Activated CD8-positive, alpha-beta memory T cell treated with anti-CD3 and anti-CD28 coated beads for 48 hours (primary cell): ENCODE data around the gene KIAA1549.
"Not testable (repeated sequence)": the region's sequence is repeated elsewhere in the genome, so short reads cannot be mapped to it uniquely, and the experiment has no call there.

Experiments used
- DNase-seq, 3 experiments: peaks; one replicate each; pipeline ENCODE4 v3.0.0-alpha.2; 2020; ENCODE audit warnings: low read depth in 2 of 3, low spot score in 2 of 3

The KIAA1549 gene

DNA sequence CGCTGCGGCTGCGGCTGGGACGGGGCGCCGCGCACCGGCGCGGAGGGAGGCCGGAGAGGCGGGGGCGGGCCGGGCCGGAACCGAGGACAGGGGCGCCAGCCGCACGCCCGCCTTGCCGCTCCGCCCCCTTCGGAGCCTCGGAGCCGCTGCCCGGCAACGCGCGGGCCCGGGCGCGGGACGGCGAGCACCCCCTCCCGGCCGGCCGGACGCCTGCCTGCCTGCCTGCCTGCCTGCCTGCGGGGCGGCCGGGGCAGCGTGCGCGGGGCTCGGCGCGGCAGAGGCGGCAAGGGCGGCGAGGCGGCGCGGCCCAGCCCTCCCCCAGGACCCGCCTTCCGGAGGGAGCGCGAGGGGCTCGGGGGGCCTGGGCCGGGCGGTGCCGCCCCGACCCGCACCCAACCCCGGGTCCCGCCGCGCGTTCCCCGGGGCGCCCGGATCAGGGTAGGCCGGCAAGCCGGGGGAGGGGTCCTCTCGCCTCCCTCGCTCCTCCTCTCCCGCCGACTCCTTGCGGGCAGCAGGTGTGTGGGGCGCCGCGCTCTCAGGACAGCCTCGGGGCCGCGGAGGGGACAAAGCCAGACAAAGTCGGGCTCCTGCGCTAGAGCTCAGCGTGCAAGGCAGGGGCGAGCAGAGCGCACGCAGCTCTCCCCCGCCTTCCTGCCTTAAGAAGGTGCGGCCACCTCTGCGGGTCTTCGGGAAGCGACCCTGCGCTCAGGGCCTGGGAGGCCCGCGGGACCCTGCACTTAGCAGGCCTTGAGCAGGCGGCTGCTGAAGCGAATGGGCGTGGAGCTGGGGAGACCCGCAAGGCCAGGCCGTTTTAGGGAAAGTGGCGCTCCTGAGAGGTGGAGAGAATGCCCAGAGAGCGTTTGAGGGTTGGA, at the start of gene KIAA1549:
Gene KIAA1549 (minus strand): TSS at position 58 of the 872 bp plus-strand sequence. CDS start 120 bp downstream, outside the sequence.
- DNase-seq: peak; percentile 13 to 42 (median 15)

DNA sequence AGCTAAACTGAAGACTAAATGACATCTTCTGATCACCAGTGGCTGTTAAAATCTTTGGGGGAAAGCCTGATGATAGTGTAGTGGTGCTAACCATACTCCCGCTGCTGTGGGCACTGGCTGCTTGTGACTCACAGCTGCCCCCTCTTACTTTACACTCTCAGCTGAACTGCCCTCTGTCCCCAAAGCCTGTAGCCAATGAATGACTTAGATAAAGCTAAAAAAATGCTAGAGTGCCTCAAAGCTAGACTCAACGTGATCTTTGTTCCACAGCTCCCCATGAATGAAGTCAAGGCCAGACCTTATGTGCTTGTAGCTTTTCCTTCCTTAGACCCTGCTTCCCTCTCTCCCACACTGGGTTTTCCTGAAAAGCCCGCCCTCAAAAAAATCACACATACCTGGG, 48.2 kb upstream of the KIAA1549 start:
- no peak for DNase-seq

DNA sequence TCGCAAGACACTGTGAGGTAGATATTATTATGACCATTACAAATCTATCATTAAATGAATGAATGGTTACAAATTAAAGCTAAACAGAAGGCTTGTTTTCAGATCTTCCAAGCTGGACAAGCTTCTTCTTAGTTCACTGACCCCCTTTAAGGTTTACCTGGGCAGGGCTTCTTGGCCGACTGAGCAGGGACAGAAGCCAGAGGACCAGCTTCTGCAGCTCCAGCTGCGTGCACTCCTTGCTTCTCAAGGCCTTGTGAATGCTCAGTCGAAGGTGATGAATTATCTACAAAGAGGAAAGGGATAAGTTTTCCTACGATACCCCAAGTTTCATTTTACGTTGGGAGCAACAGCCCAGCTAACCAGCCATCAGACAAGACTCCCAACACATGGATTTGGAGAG, 45.4 kb upstream of the KIAA1549 start:
- DNase-seq: no peak

DNA sequence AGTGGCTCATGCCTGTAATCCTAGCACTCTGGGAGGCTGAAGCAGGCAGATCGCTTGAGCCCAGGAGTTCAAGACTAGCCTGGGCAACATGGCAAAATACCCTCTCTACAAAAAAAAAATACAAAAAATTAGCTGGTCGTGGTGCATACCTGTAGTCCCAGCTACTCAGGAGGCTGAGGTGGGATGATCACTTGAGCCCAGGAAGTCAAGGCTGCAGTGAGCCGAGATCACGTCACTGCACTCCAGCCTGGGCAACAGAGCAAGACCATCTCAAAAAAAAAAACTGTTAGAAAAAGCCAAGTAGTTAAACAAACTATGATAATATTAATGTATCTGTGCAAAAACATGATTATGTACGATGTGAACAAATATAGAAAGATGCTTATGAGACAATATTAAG, 44.7 kb upstream of the KIAA1549 start:
- DNase-seq: not testable (repeated sequence)

DNA sequence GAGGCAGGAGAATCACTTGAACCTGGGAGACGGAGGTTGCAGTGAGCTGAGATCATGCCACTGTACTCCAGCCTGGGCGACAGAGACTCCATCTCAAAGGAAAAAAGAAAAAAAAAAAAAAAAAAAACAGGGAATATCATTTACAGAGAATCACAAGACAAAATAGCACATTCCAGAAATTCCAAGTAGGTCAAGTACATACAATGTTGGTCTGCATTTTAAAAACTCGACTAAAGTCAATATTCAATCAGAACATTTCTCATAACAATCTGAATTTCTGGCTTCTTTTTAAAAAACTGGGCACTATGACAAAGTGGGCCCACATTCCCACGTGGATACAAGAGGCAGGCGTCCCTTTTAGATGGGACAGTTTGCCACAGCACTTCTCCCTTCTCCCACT, 41.9 kb upstream of the KIAA1549 start:
- no peak for DNase-seq

DNA sequence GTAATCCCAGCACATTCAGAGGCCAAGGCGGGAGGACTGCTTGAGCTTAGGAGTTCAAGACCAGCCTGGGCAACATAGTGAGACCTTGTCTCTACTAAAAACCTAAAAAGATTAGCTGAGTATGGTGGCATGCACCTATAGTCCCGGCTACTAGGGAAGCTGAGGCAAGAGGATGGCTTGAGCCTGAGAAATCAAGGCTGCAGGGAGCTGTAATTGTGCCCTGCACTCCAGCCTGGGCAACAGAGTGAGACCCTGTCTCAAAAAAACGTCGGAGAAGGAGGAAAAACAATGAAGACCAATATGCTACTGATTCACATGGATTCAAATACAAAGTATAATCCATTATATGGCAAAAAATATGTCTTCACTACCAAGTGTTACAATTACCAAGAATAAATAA, 41.1 kb upstream of the KIAA1549 start:
- no peak for DNase-seq

DNA sequence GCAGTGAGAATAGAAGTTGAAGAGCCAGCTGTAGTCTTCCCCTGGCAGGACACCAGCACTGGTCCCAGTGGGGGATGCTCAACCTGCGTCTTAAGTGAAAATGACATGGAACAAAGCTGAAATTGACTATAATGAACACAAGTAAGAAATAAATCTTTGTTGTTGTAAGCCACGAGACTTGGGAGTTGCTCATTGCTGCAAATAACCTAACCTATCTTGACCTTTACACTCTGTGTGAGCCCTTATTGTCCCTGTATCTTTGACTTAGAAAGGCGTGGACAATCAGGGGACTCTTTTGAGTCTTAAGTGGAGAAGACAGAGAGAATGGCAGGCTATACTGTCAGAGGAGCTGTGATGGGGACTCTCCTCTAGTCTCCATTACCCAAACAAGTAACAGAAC, 37.7 kb upstream of the KIAA1549 start:
- DNase-seq: no peak

DNA sequence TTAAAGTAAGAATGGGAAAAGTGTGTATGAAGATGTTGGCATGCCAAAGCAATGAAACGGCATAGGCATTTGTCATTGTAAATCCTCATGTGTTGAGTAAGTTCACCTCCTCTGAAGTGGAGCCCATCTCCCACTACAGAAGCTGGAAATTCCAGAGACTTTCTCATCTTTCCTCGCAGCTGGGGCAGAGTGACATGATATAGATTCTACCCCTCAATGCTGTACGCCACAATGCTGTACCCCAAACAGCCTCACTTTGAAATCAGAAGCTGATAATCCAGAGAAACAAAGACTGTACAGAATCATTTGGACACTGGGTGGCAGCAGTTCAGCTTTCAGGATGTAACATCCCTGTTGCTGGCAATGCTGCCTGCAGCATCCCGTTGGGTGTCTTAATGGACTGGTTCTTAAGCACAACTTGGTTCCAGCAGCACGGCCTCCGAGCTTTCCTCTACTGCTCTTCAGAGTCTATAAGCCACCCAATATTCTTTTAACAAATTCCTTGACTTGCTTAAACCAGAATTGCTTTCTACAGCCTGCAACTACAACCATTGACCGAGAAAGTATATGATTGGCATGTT, 35.8 kb upstream of the KIAA1549 start:
- DNase-seq: no peak

DNA sequence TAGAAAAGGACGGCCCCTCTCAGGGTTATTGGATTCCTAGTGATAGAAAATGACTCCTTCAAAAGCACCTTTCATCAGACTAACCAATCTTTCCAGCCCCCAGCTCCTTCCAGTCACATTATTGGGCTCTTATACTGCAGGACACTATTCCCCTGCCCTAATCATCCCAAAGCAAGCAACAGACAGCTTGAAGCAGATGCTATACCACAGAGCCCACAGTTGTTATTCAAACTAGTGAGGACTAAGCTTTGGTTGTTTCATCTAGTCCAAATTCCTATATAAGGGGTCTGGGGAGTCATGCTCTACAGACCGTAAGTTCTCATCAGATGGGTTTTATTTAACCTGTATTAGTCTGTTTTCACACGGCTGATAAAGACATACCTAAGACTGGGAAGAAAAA, 30.2 kb upstream of the KIAA1549 start:
- DNase-seq: no peak

DNA sequence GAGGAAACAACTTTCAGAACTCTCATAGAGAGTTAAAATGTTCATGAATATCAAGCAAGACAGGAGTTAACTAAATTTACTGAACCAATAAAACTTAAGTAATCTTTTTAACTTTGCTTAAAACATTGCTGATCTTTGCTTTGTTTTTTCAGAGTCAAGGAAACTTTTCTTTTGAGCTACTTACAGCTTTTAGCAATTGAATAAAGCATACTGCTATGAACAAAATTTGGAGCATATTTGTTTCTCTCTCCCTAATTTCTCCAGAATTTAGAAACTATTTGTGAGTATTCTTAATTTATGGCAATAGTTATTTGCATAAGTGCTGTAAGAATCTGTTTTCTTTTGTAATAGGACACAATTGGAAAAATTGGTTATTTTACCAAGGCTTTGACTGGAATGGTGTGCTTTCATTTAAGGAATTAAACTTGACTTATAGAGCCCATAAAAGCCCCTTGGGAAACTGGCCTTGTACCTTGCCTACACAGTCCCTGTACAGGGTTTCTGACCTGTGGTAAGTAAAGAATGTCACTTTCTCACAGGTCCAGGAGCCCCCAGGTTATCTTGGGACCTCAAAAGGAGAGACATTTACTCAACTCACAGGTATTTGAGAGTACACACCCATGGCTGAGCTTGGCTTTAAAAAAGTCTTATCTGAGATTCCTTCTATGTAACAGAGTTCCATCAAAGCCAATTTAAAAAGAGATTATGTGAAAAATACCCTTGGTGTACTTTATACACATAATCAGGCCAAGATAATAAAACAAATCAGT, 23.3 kb upstream of the KIAA1549 start:
- DNase-seq: no peak

DNA sequence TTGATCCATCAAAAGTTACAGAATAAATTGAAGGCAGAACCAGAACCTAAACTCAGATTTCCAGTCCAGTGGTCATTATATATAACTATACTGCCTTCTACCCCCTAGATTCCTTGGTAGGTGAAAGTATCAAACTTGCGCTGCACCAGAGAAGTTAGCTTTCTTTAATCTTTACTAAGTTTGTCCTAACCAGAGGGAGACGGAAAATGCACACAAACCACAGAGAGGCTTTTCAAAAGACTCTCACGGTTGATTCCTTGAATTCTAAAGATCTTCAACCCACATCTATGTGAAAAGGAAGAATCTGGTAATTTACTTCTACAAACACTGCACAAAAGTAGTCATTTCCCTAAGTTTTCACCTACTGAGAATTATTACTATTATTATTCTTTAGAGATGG, 18.2 kb upstream of the KIAA1549 start:
- no peak for DNase-seq

DNA sequence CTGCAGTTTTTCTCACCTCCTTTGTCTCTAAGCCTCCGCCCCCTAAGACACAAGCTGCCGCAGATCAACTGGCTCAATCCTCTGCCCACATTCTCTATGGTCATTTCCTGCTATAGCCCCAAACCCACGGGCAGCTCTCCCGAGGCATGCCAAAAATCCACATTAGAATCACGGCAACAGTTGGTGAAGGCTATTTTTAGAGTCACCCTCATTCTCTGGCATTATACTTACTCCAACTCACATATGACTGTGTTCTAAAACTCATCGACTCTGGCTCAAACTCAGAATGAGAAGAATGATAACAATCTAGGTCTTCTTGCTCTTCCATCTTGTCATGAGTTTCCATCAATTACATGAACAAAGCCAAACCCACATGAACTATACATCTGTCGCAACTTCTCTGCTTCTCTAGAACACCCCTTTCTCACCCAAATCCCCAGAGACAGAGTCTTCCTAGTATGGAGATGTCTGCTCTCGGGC, 10.9 kb upstream of the KIAA1549 start:
- no peak for DNase-seq

DNA sequence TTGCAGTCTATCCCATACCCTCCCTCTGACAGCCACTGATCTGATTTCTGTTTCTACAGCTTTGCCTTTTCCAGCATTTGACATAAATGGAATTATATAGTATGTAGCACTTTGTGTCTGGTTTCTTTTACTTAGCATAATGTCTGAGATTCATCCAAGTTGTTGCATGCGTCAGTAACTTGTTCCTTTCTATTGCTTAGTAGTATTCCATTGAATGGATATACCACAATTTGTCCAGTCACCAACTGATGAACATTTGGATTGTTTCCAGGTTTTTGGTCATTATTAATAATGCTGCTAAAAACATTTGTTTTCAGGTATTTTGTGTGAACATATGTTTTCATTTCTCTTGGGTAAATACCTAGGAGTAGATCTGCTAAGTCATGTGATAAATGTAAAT, 6.5 kb upstream of the KIAA1549 start:
- DNase-seq: no peak

DNA sequence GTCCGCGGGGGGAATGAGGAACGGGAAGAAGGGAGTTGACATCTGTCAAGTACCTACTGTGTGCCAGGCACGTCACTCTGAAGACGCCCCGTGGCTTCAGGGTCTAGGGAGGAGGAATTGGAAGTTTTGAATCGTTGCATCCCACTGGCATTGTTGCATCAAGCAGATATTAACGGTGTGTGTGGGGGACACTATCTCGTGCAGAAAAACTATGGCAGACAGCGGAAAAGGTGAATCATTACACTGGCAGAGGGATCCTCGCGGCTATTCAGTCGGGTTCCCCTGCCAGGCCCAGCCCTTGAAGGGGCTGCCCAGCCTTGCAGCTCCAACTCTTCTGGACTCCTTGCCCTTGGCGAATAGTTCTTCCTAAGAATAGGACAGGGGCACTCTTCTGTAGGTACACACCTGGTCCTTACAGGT, 1.0 kb upstream of the KIAA1549 start:
- no peak for DNase-seq

DNA sequence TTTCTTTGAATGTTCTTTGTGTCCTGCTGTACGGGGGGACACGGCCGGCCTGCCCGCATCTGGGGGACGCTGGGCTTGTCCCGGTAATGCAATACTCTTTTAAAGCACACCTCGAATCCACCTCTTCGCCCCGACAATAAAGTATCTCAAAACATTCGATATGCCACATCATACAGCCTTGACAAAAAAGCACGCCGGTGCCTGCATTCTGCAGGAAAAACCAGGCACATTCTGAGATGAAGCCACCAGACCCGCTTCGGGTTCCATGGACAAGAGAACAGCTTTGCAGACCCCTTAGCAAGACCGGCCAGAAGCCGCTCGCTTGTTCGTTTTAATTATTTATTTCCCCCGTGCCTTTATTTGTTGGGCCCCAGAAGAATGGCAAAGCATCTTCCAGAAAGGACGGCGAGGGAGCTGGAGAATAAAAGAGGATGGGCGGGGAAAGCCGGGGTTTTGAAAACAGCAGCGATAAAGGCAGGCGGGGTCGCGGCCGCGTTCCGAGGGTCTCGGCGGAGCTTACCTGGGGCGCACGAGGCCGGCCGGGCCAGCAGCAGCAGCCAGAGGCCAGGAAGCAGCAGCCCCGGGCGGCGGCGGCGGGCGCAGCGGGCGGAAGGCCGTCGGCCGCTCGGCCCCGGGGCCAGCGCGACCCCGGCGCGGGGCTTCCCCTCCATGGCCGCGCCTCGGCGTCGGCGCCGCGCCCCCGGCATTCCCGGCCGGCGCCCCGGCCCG, 462 bp downstream of the KIAA1549 start:
- DNase-seq: peak in 1 of 3 experiments; percentile 3

DNA sequence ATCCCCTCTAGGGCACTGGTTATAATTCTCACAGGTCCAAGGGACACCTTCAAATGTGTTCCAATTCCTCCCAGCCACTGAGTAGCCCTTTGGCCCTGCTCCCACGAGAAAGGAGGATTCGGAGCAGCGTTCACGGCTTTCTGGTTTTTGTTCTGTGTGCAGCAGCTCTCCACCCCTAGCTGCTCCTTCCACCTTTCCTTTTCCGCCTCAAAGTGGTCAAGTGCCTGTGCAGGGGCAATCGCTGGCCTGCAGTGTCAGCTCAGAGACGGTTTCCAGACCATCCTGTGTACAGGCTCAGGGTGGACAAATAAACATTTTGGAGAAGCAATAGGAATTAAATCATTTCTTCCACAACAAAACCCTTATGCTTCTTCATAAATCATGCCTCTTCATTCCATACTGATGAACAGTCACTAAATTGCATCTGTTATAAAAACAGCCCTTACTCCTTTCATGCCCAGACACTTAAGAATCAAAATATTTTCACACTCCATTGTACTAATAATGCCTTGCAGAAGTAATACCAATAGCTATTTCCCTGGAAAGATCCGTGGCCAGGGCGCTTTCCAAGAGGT, 1.1 kb downstream of the KIAA1549 start:
- DNase-seq: no peak

DNA sequence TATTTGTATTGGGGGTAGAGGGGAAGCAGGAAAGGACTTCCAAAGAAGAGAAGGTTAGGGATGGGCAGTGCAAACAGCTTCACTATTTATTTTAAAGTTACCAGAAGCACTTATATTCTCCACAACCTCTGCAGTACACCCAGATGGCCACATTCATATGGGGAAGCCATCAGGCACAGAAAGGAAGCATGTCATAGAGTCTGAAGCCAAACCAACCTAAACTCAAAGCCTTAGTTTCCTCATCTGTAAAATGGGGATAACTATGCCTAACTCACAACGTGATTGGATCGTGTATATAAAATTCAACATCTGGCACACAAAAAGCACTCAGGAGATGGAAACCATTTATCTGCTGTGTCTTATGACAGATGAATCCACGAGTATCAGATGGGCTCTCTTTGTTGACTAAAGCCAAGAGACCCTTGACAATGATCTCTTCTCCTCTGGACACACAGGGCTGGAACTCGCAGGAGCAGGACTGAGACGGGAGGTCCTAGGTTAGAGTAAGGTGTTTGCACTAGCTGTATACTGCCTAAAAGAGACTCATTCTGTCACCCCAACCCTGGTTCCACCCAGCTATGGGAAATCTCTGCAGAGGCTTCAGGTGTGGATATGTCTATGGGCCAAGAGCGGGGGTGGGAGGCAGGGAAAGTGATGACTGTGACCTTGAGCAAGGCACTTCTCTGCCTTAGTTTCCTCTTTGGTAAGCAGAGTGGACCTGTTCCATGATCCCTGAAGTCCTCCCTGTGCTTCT, 1.8 kb downstream of the KIAA1549 start:
- DNase-seq: no peak

DNA sequence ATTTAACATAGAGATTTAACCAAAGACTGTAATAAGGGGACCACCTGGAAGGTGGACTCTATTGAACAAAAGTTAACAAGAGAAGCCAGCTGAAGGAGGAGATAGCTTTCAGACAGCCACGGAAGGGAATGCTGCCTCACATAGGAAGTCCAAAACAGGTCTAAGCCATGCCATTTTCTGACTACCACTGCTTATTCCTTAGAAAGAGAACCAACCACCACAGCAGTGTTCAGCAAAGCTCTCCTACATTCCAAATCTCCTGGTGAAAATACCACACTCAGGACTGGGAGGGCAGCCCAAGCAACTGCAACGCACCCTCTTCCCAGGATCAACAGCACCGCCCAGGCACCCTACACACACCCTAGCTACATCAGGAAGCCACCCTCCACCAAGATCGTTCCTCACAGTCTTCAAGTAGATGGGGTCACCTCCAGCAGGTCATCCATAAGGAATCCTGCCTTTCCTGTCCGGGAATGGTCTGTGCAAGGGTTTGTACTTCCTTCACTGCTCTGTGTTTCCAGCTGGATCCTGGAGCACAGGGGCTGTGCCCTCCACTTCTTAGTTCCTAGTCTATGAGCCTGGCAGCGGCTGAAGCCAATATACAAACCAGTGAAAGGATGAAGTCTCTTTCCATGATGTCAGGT, 2.5 kb downstream of the KIAA1549 start:
- DNase-seq: no peak

DNA sequence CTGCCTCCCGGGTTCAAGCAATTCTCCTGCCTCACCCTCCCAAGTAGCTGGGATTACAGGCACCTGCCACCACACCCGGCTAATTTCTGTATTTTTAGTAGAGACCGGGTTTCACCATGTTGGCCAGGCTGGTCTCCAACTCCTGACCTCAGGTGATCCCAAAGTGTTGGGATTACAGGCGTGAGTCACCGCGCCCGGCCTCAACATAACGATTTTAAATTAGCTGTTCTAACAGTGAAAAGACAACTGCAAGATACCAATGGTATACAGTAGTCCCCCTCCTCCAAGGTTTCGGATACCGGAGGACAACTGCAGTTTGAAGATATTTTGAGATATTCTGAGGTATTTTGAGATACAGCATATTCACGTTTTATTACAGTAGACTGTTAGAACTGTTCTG, 5.0 kb downstream of the KIAA1549 start:
- not testable (repeated sequence) for DNase-seq
